GM21381 (cell line): ENCODE data around the gene TANGO2.

Experiments
- ATAC-seq: cut with Tn5 transposase; IDR thresholded peaks from one replicate; pipeline ENCODE4 v1.9.1; 2021; ENCODE audit warnings: mild to moderate bottlenecking, moderate library complexity; ENCODE audit not compliant: unreplicated experiment

The TANGO2 gene

GRCh38 chr22:20024650-20025397, 3.9 kb downstream of the TANGO2 start:
- ATAC-seq = no peak

- no peak for ATAC-seq
Observed at GRCh38 chr22:20025401-20026203, 4.7 kb downstream of the TANGO2 start.

DNA sequence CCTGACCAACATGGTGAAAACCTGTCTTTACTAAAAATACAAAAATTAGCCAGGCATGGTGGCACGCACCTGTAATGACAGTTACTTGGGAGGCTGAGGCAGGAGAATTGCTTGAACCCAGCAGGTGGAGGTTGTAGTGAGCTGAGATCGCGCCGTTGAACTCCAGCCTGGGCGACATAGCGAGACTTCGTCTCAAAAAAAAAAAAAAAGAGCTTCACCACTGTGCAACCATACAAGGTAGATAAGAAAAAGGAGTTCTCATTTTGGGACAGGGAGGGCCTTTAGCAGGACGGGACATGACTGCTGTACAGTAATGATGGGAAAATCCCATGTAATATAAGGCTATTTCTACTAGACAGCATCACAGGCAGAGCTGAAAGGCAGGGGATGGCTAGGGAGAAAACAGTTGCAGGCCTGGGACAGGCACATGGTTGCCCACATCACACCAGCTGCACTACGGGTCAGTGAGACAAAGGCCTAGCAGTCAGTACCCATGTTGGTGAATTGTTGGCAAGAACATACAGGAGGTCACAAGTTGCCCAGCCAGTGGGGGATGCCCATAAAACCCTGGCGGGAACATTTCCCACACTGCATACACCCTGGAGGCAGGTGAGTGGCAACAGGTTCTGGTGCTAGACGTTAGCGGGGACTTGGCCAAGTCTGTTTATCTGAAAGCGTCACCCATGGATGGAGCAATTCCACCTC, 5.4 kb downstream of the TANGO2 start:
- no peak for ATAC-seq

GRCh38 chr22:20026996-20027601, 6.2 kb downstream of the TANGO2 start:
- no peak for ATAC-seq

DNA sequence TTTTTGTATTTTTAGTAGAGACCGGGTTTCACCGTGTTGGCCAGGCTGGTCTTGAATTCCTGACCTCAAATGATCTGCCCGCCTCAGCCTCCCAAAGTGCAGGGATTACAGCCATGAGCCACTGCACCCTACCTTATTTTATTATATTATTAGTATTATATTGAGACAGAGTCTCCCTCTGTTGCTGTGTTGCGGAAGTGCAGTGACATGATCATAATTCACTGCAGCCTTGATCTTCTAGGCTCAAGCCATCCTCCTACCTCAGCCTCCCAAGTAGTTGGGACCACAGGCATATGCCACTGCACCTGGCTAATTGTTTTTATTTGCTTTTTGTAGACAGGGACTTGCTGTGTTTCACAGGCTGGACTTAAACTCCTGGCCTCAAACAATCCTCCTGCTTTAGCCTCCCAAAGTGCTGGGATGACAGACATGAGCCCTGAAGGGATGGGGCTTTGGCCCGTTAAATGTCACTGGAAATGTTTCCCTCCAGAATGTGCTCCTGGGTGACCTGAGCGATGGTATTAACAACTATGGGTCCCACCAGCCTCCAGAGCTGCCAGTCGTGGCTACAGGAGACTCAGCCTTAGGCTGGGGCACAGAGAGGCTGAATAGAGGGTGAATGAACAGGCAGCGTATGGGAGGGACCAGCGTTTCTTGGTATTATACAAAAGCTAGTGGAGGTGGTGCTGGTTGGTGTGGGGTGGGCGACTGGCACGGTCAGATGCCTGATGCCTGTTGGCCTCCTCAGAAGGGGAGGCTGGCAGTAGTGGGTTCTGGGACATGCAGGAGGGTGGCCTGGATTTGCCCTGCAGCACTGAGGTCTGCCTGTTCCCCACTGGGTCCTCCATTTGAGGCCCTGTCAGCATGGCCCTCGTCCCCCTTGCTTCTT, 7.3 kb downstream of the TANGO2 start:
- ATAC-seq = no peak

GRCh38 chr22:20028855-20029549, 8.1 kb downstream of the TANGO2 start:
- no peak for ATAC-seq

GRCh38 chr22:20029550-20030225, 8.8 kb downstream of the TANGO2 start:
- no peak for ATAC-seq

DNA sequence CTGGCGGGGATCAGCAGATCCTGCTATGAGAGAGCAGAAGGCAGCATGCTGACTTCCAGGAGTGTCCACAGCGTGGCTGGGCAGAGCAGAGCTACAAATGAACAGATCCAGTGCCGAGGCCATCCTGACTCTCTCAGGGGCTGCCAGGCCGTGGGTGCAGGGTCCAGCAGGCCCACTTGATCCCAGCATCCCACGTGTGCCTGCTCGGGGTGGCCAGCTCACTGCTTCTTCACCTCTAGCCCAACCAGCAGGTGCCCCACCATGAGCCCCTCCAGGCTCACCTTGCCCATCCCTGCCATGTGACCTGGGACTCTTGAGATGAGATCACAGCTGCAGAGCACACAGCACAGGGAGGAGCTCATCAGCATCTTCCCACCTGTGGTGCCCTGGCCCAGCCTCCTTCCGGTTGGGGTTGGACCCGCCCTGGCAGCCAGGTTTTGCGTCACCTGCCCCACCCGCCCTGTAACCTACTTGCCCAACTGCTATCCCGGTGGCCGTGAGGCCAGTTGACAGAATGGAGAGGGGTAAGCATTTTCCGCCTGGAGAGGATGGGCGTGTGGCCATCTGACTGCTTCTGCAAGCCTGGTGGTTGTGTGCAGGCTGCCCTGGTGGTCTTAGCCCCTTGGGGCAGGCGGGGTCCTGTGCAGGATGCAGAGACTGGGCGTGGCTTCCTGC, 11.0 kb downstream of the TANGO2 start:
- no peak for ATAC-seq

DNA sequence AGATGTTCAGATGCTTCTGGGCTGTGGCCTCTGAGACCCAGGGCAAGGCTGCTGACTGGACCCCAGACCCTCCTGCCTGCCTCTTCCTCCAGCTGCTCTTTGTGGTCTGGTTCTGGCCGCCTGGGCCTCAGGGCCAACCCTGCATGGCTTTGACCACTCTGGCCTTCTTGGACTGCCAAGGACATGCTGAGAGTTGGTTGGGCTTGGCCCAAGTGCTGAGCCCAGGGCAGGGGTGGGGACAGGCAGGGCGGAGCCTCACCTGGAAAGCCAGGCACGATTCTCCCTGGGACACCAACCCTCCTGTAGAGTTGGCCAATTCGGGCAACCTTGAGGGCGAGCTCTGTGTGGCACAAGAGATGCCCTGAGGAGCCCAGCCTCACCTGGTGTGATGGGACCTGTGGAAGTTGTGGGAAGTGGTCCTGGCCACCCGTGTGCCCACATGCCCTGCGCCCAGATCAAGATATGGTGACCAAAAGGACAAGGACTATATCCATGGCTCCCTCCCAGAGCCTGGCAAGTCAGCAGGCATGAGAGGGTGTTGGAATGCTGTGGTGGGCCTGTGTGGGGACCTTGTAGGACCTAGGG, 11.6 kb downstream of the TANGO2 start:
- no peak for ATAC-seq

DNA sequence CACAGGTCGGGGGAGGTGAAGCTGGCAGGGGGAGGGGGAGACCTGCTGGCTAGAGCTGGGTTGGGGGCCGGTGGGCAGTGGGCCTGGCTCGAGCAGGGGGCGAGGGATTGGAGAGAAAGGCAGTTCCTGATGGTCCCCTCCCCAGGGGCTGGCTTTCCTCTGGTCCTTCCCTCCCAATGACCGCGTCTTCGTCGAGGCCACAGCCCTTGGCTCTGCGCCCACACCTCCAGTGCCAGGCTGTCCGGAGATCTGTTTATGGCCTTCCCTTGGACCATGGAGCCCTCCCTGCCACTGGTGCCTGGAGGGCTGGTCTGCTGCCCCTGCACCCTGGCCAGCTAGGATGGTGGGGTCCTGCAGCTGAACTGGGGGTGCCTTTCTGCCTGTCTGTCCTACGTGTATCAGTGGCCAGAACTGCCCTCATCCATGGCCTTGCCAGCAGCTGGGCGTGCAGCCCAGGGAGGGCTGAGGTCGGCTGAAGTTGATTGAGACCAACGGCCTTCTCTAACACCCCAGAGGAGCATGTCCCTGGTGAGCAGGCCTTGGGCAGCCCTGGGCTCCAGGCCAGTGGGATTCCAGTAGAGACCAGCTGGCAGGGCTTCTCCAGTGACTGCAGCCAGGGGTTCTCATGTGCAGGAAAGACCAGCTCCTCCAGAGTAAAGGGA, 12.3 kb downstream of the TANGO2 start:
- ATAC-seq = no peak

DNA sequence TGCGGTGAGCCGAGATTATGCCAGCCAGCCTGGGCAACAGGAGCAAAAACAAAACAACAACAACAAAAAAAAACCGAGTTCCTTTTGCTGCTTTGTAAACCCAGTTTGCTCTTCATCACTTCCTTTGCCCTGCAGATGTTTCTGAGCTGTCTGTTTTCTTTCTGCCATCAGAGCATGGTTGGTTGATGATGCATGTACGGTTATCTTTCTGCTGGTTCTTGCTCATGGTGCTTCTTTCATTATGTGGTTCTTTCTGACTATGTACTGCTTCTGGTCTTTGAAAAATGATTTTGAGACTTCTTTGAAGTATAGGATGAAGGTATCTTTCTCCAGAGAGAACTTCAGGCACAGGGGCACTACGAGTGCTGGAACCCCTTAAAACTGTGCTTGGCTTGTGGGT, 13.2 kb downstream of the TANGO2 start:
- no peak for ATAC-seq

- no peak for ATAC-seq
Observed at GRCh38 chr22:20035375-20036083, 14.6 kb downstream of the TANGO2 start.

DNA sequence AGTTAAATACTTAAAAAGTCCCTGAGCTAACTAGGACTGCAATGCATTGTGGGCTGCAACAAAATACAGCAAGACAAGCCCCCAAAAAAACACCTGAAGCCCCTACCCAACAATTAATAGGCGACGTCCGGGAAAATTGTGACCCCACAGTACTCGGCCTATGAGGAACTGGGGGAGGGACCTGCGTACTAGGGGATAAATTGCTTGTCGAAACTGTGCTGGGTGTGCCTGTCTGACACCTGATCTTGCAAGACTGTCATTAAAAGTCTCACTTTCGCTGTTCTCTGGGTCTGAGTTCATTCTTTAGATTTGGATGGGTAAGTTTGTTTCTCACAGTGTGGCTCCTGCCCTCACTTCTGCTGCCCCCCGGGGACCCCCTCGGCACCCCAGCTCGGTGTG, 15.2 kb downstream of the TANGO2 start:
- no peak for ATAC-seq

DNA sequence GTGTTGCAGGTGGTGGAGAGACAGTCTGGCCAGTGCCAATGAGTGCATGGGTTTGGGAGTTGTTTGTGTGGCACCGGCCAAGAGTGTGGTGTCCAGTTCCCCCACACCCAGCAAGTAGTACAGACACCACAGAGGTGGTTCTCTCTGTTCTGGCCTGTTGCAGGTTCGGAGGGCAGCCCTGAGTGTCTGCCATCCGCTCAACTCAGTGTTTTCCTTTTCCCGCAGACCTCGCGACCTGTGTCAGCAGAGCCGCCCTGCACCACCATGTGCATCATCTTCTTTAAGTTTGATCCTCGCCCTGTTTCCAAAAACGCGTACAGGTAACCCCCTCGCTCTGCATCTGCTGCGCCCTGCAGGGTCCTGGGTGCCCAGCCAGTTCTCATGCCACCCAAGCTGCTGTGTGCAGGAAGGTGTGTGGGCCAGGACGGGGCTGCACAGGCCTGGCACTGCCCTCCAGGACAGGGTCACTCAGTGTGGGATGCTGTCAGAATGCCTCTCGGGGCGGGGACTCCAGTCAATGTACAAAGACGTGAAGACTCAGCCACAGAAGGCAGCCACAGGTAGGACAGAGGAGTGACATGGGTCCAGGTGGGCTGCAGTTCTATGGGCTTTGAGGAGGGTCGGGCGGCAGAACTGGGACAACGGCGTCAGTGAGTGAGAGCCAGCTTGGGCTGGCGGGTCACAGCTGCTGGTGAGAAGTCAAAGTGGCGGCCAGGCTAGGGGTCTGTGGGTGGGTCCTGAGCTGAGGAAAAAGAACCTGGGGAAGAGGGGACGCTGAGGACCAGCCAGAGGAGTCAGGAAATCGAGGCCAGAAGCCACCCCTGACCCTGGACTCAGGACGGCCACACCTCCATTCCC, 15.9 kb downstream of the TANGO2 start:
- ATAC-seq = no peak

- no peak for ATAC-seq
Observed at GRCh38 chr22:20037419-20037818, 16.5 kb downstream of the TANGO2 start.

GRCh38 chr22:20038574-20038973, 17.7 kb downstream of the TANGO2 start:
- no peak for ATAC-seq
